CD4-positive, alpha-beta T cell treated with Interleukin-12 subunit alpha and Interleukin-12 subunit beta, for 1 hour (primary cell): ENCODE results near the gene FOXD4L3.
"Not testable (repeated sequence)": the region's sequence is repeated elsewhere in the genome, so short reads cannot be mapped to it uniquely, and the experiment has no call there.

ENCODE experiments used
- DNase-seq: peaks from one replicate; pipeline ENCODE4 v3.0.0-alpha.2; 2020

Gene FOXD4L3

GRCh38 chr9:68302567-68302966 lies at the start of gene FOXD4L3:
TSS of gene FOXD4L3 (plus strand) at chr9:68302867. CDS start at chr9:68302952, 85 bp downstream.
- DNase-seq = not testable (repeated sequence)

GRCh38 chr9:68281041-68281440 lies 21.6 kb upstream of the FOXD4L3 start:
- not testable (repeated sequence) for DNase-seq

- DNase-seq = not testable (repeated sequence)
These were observed 1.1 kb downstream of the FOXD4L3 start for GRCh38 chr9:68303771-68304170.

- DNase-seq = not testable (repeated sequence)
These were observed 1.5 kb downstream of the FOXD4L3 start for GRCh38 chr9:68304212-68304611.

- not testable (repeated sequence) for DNase-seq
These were observed 2.1 kb downstream of the FOXD4L3 start for GRCh38 chr9:68304777-68305176.

GRCh38 chr9:68305680-68306285 lies 3.1 kb downstream of the FOXD4L3 start:
- not testable (repeated sequence) for DNase-seq

GRCh38 chr9:68306391-68306964 lies 3.8 kb downstream of the FOXD4L3 start:
- DNase-seq = not testable (repeated sequence)

GRCh38 chr9:68307127-68307526 lies 4.5 kb downstream of the FOXD4L3 start:
- not testable (repeated sequence) for DNase-seq

- not testable (repeated sequence) for DNase-seq
These were observed 5.0 kb downstream of the FOXD4L3 start for GRCh38 chr9:68307654-68308053.

- DNase-seq = not testable (repeated sequence)
These were observed 8.5 kb downstream of the FOXD4L3 start for GRCh38 chr9:68311208-68311607.

- DNase-seq = not testable (repeated sequence)
These were observed 15.5 kb downstream of the FOXD4L3 start for GRCh38 chr9:68318209-68318608.

- DNase-seq = not testable (repeated sequence)
These were observed 21.1 kb downstream of the FOXD4L3 start for GRCh38 chr9:68323749-68324148.

GRCh38 chr9:68324518-68324917 lies 21.9 kb downstream of the FOXD4L3 start:
- DNase-seq = not testable (repeated sequence)

- DNase-seq = not testable (repeated sequence)
These were observed 26.4 kb downstream of the FOXD4L3 start for GRCh38 chr9:68329106-68329505.

GRCh38 chr9:68330531-68331173 lies 28.0 kb downstream of the FOXD4L3 start:
- DNase-seq = not testable (repeated sequence)

GRCh38 chr9:68332122-68332521 lies 29.5 kb downstream of the FOXD4L3 start:
- not testable (repeated sequence) for DNase-seq

- not testable (repeated sequence) for DNase-seq
These were observed 33.3 kb downstream of the FOXD4L3 start for GRCh38 chr9:68335935-68336334.

- not testable (repeated sequence) for DNase-seq
These were observed 34.1 kb downstream of the FOXD4L3 start for GRCh38 chr9:68336639-68337339.

GRCh38 chr9:68338000-68338399 lies 35.3 kb downstream of the FOXD4L3 start:
- DNase-seq = not testable (repeated sequence)

GRCh38 chr9:68342265-68343025 lies 39.8 kb downstream of the FOXD4L3 start:
- DNase-seq = not testable (repeated sequence)

GRCh38 chr9:68343242-68343641 lies 40.6 kb downstream of the FOXD4L3 start:
- not testable (repeated sequence) for DNase-seq

- not testable (repeated sequence) for DNase-seq
These were observed 41.3 kb downstream of the FOXD4L3 start for GRCh38 chr9:68343992-68344391.
